Head of caudate nucleus (tissue), 42 donors: ENCODE data around the gene FUT9.

Source experiments
- DNase-seq, 42 donors: peaks; one replicate each; pipeline versions ENCODE4 v3.0.0 to v3.0.0-alpha.2; 2020 to 2021; ENCODE audit warnings: mixed read lengths in 7 of 42
- intact Hi-C: fragments of 100-400 bp; cut with DNase I; formaldehyde crosslinking; loops from one replicate; pipeline ENCODE4 v1.15.0; 2022

Gene FUT9

DNA sequence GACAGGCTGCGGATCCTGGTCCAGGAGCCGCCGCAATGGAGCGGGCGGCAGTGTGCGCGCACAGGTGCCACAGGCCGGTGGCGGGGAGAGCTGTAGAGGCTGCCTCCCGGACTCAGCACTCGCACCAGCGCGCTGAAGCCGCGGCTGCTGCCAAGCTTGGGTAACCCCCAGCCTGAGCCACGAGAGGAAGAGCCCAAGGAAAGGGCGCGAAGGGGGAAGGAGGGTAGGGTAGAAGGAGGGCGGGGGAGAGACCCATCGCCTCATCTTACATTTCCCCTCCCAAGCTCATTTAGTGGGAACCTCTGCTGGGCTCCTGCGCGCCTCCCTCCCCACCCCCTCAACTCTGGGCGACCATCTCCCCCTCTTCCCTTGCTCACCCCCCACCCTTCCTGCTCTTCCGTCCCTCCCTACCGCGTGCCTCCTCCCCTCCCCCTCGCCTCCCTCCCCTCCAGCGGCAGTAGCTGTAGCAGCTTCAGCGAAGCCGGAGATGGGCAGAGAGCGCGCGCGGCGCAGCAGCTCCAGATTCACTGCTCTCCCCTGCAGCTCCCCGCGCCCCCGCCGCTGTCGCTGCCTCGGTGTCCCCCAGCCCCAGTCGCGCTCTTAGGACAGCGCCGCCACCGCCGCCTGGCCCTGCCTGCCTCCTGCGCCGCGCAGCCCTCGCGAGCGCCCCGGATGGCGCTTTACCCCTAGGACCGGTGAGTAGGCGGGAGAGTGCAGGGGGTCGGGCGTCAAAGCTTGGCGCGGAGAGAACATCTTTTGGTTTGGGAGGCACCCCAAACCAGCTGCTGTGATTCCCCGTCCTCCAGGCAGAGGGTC lies at the start of gene FUT9:
Gene FUT9 (plus strand): TSS at position 457 of the 816 bp plus-strand sequence. CDS start 187,182 bp downstream, outside the sequence.
- intact Hi-C loops, result loop anchor here (10.0 kb wide), 1 partner anchor 129 kb away; no protein-coding TSS in a partner anchor
- DNase-seq, result peak; percentile 73 to 97 (median 90)

DNA sequence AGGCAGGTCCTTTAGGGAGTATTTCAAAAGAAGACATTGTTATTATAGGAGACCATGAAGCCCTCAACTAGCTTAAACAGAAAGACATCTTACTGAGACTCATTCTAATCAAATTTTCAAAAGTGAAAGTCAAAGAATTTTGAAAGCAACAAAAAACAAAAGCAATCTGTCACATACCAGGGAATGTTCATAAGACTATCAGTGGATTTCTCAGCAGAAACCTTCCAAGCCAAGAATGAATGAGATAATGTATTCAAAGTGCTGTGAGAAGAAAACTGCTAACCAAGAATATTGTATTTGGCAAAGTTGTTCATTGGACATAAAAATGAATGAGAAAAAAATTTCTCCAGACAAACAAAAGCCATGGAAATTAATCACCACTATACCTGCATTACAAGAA lies 48.2 kb upstream of the FUT9 start:
- intact Hi-C loops, result no loop called here
- no peak for DNase-seq

GRCh38 chr6:95973976-95974375 lies 41.8 kb upstream of the FUT9 start:
- no peak for DNase-seq
- intact Hi-C loops, result no loop called here

- intact Hi-C loops, result no loop called here
- peak in 3 of 42 donors; percentile 1 to 20 (median 10) for DNase-seq
Measured at GRCh38 chr6:95978230-95978629, 37.5 kb upstream of the FUT9 start.

DNA sequence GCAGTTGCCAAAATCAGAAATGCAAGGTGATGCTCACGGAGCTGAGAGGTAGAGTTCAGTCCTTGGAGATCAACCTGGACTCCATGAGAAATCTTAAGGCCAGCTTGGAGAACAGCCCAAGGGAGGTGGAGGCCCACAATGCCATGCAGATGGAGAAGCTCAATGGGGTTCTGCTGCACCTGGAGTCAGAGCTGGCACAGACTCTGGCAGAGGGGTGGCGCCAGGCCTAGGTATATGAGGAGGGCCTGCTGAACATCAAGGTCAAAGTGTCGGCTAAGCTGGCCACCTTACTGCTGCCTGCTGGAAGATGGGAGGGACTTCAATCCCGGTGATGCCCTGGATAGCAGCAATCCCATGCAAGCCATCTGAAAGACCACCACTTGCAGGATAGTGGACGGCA lies 23.9 kb upstream of the FUT9 start:
- intact Hi-C loops, result no loop called here
- no peak for DNase-seq

DNA sequence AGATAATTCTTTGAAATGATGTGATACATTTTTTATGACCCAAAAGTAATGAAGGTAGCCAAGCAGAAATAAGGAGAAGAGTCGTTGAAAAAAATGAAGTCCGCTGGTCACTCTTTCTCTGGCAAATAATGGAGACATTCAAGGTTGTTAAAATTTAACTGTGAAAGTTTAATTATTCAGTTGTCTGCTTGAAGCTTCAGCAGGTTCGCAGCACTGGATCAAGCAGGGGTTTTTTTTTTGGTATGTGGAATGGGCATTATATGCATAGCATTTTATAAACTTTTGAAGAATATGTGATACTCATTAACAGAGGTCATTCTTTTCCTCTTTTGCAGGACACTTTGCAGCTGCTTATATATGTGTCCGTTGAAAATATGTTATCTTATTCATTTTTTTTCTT lies 21.6 kb upstream of the FUT9 start:
- intact Hi-C loops, result no loop called here
- no peak for DNase-seq

DNA sequence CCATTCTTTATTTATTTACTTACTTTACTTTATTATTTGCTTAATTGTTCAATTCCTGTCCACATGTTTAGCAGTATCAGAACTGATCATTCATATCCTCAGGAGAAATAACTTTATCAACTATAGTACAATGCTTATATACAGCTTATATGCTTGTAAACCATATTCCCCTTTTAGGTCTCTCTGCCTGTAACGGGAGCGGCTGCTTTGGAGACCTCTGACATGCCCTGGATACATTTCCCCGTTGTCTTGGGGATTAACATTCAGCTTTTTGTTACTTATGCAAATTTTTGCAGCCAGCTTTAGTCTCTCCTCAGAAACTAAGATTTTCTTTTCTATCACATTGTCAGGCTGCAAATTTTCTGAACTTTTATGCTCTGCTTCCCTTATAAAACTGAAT lies 17.6 kb upstream of the FUT9 start:
- DNase-seq, result no peak
- intact Hi-C loops, result no loop called here

GRCh38 chr6:96001891-96002575 lies 13.7 kb upstream of the FUT9 start:
- intact Hi-C loops, result no loop called here
- DNase-seq, result no peak

DNA sequence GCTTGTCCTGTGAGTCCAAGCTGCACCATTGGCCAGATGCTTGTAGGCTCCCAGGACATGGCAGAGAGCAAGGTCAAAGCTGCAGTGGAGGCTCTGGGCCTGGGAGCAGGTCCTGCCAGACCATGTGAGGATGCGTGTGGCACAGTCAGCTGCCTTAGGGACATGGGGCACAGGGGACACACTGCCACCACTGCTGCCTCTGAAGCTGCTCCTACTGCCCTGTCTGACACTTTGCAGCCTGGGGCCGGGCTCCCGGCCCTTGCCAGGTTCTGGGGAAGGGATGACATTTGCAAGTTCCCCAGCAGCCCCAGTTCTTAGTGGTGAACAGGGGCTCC lies 13.2 kb upstream of the FUT9 start:
- intact Hi-C loops, result no loop called here
- DNase-seq, result no peak

DNA sequence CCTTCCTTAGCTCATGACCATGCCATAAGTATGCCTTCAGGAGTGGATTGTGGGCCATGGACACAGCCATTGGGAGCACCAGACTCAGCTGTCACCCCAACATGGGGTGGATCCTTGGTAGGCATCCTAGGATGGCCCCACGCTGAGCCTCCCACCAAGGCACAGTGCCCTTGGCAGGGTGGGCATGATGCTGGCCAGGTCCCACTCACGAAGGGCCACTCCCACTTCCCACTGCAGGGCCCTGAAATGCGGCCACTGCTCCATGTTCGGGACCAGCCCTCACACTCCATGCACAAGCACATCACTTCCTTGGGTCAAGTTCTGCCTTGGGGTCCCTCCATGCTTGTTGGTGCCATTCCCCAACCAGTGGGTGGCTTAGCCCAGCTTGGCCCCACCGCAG lies 12.9 kb upstream of the FUT9 start:
- no peak for DNase-seq
- intact Hi-C loops, result no loop called here

GRCh38 chr6:96007663-96008062 lies 8.1 kb upstream of the FUT9 start:
- no peak for DNase-seq
- intact Hi-C loops, result no loop called here

DNA sequence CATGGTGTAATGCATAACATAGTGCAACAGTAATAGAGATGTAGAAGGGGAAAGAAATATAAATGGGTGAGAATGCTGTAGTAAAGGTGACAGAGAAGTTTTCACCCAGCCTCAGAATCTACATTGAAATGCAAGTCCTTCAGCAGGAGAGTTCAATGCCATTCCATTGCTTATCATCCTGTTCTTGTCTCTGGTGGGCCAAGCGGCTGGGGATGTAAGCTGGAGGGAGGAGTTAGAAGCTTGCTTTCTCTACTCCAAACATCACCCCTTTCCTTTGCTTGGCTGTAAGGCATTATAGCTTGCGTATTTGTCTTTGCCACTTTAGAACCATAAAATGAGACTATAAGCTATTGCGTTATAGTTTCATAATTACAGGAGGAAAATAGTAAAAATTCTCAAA lies 2.2 kb upstream of the FUT9 start:
- intact Hi-C loops, result loop anchor here (10.0 kb wide), 1 partner anchor 131 kb away; no protein-coding TSS in a partner anchor
- DNase-seq, result no peak

GRCh38 chr6:96014846-96015517 lies 792 bp upstream of the FUT9 start:
- DNase-seq, result peak in 41 of 42 donors; percentile 10 to 89 (median 73)
- intact Hi-C loops, result loop anchor here (10.0 kb wide), 1 partner anchor 130 kb away; no protein-coding TSS in a partner anchor

DNA sequence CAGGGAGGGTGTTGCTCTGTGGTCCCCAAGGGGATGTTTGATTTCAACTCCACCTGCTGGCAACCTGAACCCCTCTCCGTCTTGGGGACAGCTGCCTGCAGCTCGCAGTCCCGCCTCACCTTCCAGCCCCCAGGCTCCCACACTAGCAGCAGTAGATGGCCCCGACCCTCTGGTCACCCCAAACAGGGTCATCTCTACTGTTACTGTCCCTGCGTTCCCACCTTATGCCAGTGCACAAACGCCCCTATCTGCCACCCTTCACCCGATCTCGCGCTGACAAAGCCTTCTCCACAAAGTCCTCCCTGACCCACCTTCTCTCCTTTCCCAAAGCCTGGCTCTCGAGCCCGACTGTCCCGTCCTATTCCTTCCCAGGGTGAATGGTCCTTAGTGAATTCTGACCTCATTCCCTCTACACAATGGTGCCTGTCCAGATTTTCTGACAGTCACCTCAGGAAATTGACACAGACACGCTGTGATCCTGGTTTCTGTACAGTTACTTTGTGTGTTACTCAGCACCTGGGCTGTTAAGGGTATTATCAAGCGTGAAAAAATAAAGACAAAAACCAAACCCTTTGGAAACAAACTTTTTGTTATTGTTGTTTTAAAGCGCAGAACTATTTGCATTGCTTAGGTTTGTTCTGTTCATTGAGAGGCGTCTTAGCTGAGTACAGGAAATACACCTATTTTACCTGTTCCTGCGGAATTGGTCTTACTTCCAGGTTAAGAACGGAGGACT lies 728 bp downstream of the FUT9 start:
- DNase-seq, result peak in 34 of 42 donors; percentile 13 to 72 (median 38)
- intact Hi-C loops, result loop anchor here (10.0 kb wide), 1 partner anchor 128 kb away; no protein-coding TSS in a partner anchor

GRCh38 chr6:96017070-96017359 lies 1.2 kb downstream of the FUT9 start:
- no peak for DNase-seq
- intact Hi-C loops, result loop anchor here (10.0 kb wide), 1 partner anchor 128 kb away; no protein-coding TSS in a partner anchor

- intact Hi-C loops, result no loop called here
- DNase-seq, result no peak
Measured at GRCh38 chr6:96022225-96022624, 6.5 kb downstream of the FUT9 start.

GRCh38 chr6:96032661-96033060 lies 16.9 kb downstream of the FUT9 start:
- intact Hi-C loops, result no loop called here
- DNase-seq, result no peak

- intact Hi-C loops, result no loop called here
- DNase-seq, result no peak
Measured at GRCh38 chr6:96051555-96051954, 35.8 kb downstream of the FUT9 start.

DNA sequence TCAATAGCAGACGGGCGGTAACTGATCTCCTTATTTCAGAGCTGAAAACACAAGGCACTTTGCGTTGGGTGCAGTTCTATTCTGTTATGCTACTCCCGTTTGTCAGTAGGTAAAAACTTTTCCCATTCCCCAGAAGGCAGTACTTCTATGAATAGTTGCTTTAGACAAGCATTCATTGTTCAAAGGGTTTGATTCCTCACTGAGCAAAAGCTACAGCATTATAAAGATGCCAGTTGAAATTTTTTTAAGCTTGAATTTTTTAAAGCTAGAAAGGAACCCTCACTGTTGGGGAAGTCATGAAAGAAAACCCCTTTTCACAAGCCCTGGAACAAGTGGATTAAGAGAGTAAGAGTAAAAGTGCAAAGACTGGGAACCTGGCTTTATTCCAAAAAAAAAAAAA lies 42.3 kb downstream of the FUT9 start:
- intact Hi-C loops, result no loop called here
- peak in 3 of 42 donors; percentile 9 to 47 (median 34) for DNase-seq
